SK-N-SH treated with all-trans-retinoic acid at 6 μM for 48 hours (cell line): Measurements from ENCODE around the gene KCNJ9.

Experiments
- ATAC-seq: fragments of 200-7000 bp; cut with Tn5 transposase; 3 replicates; pipeline ENCODE4 v1.9.1; 2020; ENCODE audit warnings: mild to moderate bottlenecking, moderate library complexity
- ARNTL ChIP-seq: fragments of 450-650 bp; formaldehyde crosslinking; IDR thresholded peaks from 2 replicates; pipeline ENCODE4 v1.5.0; 2020; ENCODE audit warnings: low read depth, mild to moderate bottlenecking, moderate library complexity, borderline replicate concordance
- CSDC2 ChIP-seq: fragments of 250-450 bp; sonication (Bioruptor Pico); IDR thresholded peaks from 2 replicates; pipeline ENCODE4 v1.5.0; 2020; ENCODE audit warnings: mild to moderate bottlenecking, moderate library complexity
- ESRRG ChIP-seq: fragments of 250-450 bp; sonication (Bioruptor Pico); IDR thresholded peaks from 2 replicates; pipeline ENCODE4 v1.6.1; 2021; ENCODE audit warnings: mild to moderate bottlenecking
- GLIS3 ChIP-seq: fragments of 250-450 bp; sonication (Bioruptor Pico); IDR thresholded peaks from 2 replicates; pipeline ENCODE4 v1.5.0; 2020; ENCODE audit warnings: mild to moderate bottlenecking, moderate library complexity
- ISL1 ChIP-seq: fragments of 250-450 bp; sonication (Bioruptor Pico); IDR thresholded peaks from 2 replicates; pipeline ENCODE4 v2.1.2; 2022; ENCODE audit warnings: mild to moderate bottlenecking, moderate library complexity
- OSR1 ChIP-seq: fragments of 250-450 bp; sonication (Bioruptor Pico); IDR thresholded peaks from 2 replicates; pipeline ENCODE4 v1.8.0; 2022; ENCODE audit warnings: moderate library complexity, mild to moderate bottlenecking, inconsistent platforms
- PPARA ChIP-seq: fragments of 250-450 bp; sonication (Bioruptor Pico); IDR thresholded peaks from 2 replicates; pipeline ENCODE4 v1.5.0; 2020; ENCODE audit warnings: mild to moderate bottlenecking, borderline replicate concordance
- RARB ChIP-seq: fragments of 250-450 bp; sonication (Bioruptor Pico); IDR thresholded peaks from 2 replicates; pipeline ENCODE4 v1.8.0; 2021; ENCODE audit warnings: mild to moderate bottlenecking, moderate library complexity
- SNAI2 ChIP-seq: fragments of 250-450 bp; sonication (Bioruptor Pico); IDR thresholded peaks from 2 replicates; pipeline ENCODE4 v1.5.0; 2020; ENCODE audit warnings: mild to moderate bottlenecking, moderate library complexity
- TCF4 ChIP-seq: fragments of 250-450 bp; sonication (Bioruptor Pico); IDR thresholded peaks from 2 replicates; pipeline ENCODE4 v1.8.0; 2021; ENCODE audit warnings: mild to moderate bottlenecking, moderate library complexity, borderline replicate concordance
- TOX ChIP-seq: fragments of 250-450 bp; sonication (Bioruptor Pico); IDR thresholded peaks from 2 replicates; pipeline ENCODE4 v1.8.0; 2021; ENCODE audit warnings: mild to moderate bottlenecking, moderate library complexity, borderline replicate concordance
- ZC3H10 ChIP-seq: fragments of 250-450 bp; sonication (Bioruptor Pico); IDR thresholded peaks from 2 replicates; pipeline ENCODE4 v1.5.1; 2021; ENCODE audit warnings: mild to moderate bottlenecking, moderate library complexity
- ZFP3 ChIP-seq: fragments of 250-450 bp; sonication (Bioruptor Pico); IDR thresholded peaks from 2 replicates; pipeline ENCODE4 v1.5.0; 2020; ENCODE audit warnings: mild to moderate bottlenecking, moderate library complexity
- ZFP30 ChIP-seq: fragments of 450-650 bp; formaldehyde crosslinking; IDR thresholded peaks from 2 replicates; pipeline ENCODE4 v1.5.0; 2022; ENCODE audit warnings: mild to moderate bottlenecking, moderate library complexity
- ZNF565 ChIP-seq: fragments of 450-650 bp; formaldehyde crosslinking; conservative IDR thresholded peaks from 2 replicates; pipeline ENCODE4 v1.5.0; 2020; ENCODE audit warnings: low read depth, mild to moderate bottlenecking, moderate library complexity
- ZNF8 ChIP-seq: fragments of 450-650 bp; formaldehyde crosslinking; IDR thresholded peaks from 2 replicates; pipeline ENCODE4 v1.5.0; 2020; ENCODE audit warnings: mild to moderate bottlenecking, moderate library complexity
- TF ChIP-seq, protein P1 (sequence below): fragments of 250-450 bp; sonication (Bioruptor Pico); IDR thresholded peaks from 2 replicates; pipeline ENCODE4 v1.5.1; 2020; ENCODE audit warnings: low read depth, mild to moderate bottlenecking, moderate library complexity
- TF ChIP-seq, protein P2 (sequence below): fragments of 250-450 bp; sonication (Bioruptor Pico); IDR thresholded peaks from 2 replicates; pipeline ENCODE4 v1.5.0; 2020; ENCODE audit warnings: mild to moderate bottlenecking, moderate library complexity
- TF ChIP-seq, protein P3 (sequence below): fragments of 250-450 bp; sonication (Bioruptor Pico); IDR thresholded peaks from 2 replicates; pipeline ENCODE4 v1.8.0; 2021; ENCODE audit warnings: low read depth, mild to moderate bottlenecking, moderate library complexity, borderline replicate concordance
- TF ChIP-seq, protein P4 (sequence below): fragments of 250-450 bp; sonication (Bioruptor Pico); IDR thresholded peaks from 2 replicates; pipeline ENCODE4 v1.5.1; 2021; ENCODE audit warnings: mild to moderate bottlenecking, moderate library complexity

Gene KCNJ9

DNA sequence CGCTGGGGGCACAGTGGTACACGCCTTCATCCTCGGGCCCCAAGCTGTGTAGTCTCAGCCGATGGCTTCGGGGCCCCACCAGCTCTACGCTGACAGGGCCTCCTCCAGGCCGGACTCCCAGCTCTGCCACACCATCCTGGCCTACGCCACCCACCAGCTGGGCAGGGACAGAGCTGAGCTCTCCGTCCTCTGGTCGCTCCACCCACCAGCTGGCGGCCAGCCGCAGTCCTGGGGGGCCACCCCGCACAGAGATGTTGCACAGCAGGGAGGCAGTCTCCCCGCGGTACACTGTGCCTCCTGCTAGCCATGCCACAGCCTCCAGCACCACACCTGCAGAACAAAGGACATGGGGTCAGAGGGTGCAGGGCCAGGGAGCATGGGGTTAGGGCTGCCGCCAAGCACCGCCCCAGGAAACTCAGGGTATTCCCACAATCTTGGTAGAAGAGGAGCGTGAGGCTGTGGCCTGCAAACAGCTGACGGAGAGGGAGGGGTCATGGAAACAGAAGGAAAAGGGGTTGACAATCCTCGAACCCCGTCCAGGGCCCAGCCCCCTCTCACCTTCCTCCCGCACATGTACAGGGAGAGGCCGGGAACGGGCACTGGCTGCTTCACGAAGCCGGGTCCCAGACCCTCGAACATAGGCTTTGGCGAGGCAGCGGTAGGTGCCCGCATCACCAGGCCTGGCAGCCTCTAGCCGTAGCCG is 11.2 kb downstream of the KCNJ9 start:
- ATAC-seq: no peak
- TF ChIP-seq RARB (CRISPR knock-in tag) (no peak), ZC3H10 (CRISPR knock-in tag) (no peak), ZNF565 (CRISPR knock-in tag) (no peak)

DNA sequence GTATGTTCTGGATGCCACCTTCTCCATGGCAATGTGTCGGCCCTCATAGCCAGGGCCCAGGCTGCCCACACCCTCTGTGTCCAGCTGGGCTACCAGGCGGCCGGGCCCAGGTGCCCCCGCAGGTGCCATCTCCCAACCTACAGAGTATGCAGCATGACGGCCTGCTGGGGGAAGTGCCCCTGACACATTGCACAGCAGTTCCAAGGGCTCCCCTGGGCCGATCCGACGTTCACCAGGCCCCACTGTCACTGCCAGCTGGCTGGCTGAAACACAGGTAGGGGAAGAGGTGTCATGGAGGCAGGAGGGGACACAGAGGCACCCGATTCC is 11.7 kb downstream of the KCNJ9 start:
- no peak for TF ChIP-seq OSR1 (CRISPR knock-in tag)
- TF ChIP-seq PPARA (CRISPR knock-in tag): no peak
- TF ChIP-seq ZFP3: no peak
- TF ChIP-seq TOX: no peak
- TF ChIP-seq ZNF8: no peak
- TF ChIP-seq ZFP30: no peak
- no peak for TF ChIP-seq TCF4 (CRISPR knock-in tag)
- no peak for TF ChIP-seq ISL1 (CRISPR knock-in tag)
- TF ChIP-seq, protein P1, sequence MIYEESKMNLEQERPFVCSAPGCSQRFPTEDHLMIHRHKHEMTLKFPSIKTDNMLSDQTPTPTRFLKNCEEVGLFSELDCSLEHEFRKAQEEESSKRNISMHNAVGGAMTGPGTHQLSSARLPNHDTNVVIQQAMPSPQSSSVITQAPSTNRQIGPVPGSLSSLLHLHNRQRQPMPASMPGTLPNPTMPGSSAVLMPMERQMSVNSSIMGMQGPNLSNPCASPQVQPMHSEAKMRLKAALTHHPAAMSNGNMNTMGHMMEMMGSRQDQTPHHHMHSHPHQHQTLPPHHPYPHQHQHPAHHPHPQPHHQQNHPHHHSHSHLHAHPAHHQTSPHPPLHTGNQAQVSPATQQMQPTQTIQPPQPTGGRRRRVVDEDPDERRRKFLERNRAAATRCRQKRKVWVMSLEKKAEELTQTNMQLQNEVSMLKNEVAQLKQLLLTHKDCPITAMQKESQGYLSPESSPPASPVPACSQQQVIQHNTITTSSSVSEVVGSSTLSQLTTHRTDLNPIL: no peak
- TF ChIP-seq, protein P2, sequence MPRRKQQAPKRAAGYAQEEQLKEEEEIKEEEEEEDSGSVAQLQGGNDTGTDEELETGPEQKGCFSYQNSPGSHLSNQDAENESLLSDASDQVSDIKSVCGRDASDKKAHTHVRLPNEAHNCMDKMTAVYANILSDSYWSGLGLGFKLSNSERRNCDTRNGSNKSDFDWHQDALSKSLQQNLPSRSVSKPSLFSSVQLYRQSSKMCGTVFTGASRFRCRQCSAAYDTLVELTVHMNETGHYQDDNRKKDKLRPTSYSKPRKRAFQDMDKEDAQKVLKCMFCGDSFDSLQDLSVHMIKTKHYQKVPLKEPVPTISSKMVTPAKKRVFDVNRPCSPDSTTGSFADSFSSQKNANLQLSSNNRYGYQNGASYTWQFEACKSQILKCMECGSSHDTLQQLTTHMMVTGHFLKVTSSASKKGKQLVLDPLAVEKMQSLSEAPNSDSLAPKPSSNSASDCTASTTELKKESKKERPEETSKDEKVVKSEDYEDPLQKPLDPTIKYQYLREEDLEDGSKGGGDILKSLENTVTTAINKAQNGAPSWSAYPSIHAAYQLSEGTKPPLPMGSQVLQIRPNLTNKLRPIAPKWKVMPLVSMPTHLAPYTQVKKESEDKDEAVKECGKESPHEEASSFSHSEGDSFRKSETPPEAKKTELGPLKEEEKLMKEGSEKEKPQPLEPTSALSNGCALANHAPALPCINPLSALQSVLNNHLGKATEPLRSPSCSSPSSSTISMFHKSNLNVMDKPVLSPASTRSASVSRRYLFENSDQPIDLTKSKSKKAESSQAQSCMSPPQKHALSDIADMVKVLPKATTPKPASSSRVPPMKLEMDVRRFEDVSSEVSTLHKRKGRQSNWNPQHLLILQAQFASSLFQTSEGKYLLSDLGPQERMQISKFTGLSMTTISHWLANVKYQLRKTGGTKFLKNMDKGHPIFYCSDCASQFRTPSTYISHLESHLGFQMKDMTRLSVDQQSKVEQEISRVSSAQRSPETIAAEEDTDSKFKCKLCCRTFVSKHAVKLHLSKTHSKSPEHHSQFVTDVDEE: no peak
- no peak for TF ChIP-seq ARNTL (CRISPR knock-in tag)
- TF ChIP-seq, protein P3, sequence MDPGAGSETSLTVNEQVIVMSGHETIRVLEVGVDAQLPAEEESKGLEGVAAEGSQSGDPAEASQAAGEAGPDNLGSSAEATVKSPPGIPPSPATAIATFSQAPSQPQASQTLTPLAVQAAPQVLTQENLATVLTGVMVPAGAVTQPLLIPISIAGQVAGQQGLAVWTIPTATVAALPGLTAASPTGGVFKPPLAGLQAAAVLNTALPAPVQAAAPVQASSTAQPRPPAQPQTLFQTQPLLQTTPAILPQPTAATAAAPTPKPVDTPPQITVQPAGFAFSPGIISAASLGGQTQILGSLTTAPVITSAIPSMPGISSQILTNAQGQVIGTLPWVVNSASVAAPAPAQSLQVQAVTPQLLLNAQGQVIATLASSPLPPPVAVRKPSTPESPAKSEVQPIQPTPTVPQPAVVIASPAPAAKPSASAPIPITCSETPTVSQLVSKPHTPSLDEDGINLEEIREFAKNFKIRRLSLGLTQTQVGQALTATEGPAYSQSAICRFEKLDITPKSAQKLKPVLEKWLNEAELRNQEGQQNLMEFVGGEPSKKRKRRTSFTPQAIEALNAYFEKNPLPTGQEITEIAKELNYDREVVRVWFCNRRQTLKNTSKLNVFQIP (CRISPR knock-in tag): no peak
- no peak for TF ChIP-seq SNAI2 (CRISPR knock-in tag)
- no peak for TF ChIP-seq GLIS3 (CRISPR knock-in tag)
- TF ChIP-seq ZNF565 (CRISPR knock-in tag): no peak
- TF ChIP-seq ESRRG (CRISPR knock-in tag): no peak
- no peak for TF ChIP-seq CSDC2 (CRISPR knock-in tag)
- TF ChIP-seq, protein P4, sequence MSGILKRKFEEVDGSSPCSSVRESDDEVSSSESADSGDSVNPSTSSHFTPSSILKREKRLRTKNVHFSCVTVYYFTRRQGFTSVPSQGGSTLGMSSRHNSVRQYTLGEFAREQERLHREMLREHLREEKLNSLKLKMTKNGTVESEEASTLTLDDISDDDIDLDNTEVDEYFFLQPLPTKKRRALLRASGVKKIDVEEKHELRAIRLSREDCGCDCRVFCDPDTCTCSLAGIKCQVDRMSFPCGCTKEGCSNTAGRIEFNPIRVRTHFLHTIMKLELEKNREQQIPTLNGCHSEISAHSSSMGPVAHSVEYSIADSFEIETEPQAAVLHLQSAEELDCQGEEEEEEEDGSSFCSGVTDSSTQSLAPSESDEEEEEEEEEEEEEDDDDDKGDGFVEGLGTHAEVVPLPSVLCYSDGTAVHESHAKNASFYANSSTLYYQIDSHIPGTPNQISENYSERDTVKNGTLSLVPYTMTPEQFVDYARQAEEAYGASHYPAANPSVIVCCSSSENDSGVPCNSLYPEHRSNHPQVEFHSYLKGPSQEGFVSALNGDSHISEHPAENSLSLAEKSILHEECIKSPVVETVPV: no peak
- TF ChIP-seq ZC3H10 (CRISPR knock-in tag): no peak
- ATAC-seq: no peak

DNA sequence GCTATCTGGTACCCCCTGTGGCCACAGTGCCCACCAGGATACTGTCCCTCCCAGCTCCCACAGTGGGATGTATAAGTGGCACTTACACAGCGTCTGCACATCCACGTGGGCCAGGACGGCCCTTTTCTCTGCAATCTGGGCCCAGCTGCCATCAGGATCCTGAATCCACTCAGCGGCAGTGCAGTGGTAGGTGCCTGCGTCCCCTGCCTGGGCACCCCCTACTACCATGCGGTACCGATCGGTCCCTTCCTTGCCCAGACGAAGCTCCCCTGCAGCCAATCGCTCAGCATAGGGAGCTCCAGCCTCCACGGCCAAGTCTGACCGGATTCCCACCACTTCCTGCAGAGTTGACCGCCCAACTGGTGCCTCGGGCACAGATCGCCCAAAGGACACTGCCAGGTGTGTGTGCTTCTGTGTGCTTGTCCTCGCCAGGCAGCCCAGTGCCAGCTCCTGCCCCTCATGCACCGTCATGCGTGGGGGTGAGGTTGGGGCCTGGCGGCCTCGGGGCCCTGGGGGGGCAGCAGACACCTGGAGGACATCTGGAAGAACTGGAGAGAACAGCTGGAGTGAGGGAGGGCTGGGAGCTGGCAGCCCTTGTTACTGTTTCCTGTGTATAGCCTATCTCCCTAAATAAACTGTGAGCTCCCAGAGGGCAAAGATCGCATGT is 12.4 kb downstream of the KCNJ9 start:
- ATAC-seq: no peak

More for the DNA sequence above, 12.4 kb downstream of the KCNJ9 start:
- TF ChIP-seq, protein P1: no peak
- TF ChIP-seq ESRRG (CRISPR knock-in tag) (no peak), RARB (CRISPR knock-in tag) (no peak), OSR1 (CRISPR knock-in tag) (no peak)
- TF ChIP-seq, protein P4: no peak
- TF ChIP-seq, protein P2: no peak
- TF ChIP-seq, all 23 proteins: peak for 0
